Measurements from ENCODE around the gene RPL41. TPM values are rescaled to one million over a fixed set of nuclear protein-coding genes. Genes with fewer than 3 reads are reported as not detected.
A peak's percentile ranks its signal among the peaks of the same experiment; 100 is the strongest.

The RPL41 gene
- total and polyA plus RNA-seq, 9 of the 15 experiments (the other 6 are each of a cell fraction or from before 2014, with no cell fraction given) = 3,403 to 11,276 (median 5,604) TPM

GRCh38 chr12:56104815-56105608 is 11.4 kb upstream of the RPL41 start:
- ChIA-PET CTCF (ENCODE audit: low intra/inter-chr PET ratio) (interaction anchor here (0.7 kb wide), 1 partner anchor 21 kb away, joined by 3 read pairs; no protein-coding TSS in a partner anchor), POLR2A (interaction anchor here (0.8 to 7.8 kb wide), 11 partner anchors 8 to 621 kb away, joined by 3 to 125 read pairs (median 5); partner anchors contain the start of genes ESYT1, RPL41 and ZC3H10)
- peak overlapping the region; percentile 77 for H2AFZ ChIP-seq (ENCODE audit: low read depth, low read length)
- H3K4me2 ChIP-seq (ENCODE audit: insufficient read depth, low read length) = peak overlapping the region; percentile 99
- peaks cover 11 to 25% of the 10 kb centered on the region in 2 experiments; a peak in 4 of 5 replicates for H3K4me1 ChIP-seq (replicated peaks in 1 of 2; ENCODE audit: control insufficient read depth in 2 of 2, insufficient read depth in 2 of 2, low read length in 2 of 2)
- intact Hi-C loops (cut with micrococcal nuclease) (loop anchor here (2.0 kb wide), 1 partner anchor 22 kb away; no protein-coding TSS in a partner anchor), in situ Hi-C loops (cut with MboI) (no loop called here)
- peaks cover 10% of the 10 kb centered on the region for H4K20me1 ChIP-seq (replicated peaks; ENCODE audit: control insufficient read depth, insufficient read depth, low read length)
- H3K27me3 ChIP-seq (ENCODE audit: control insufficient read depth in 2 of 2, insufficient read depth in 2 of 2, low read length in 2 of 2) = no peaks in the 10 kb centered on the region
- peak overlapping the region; percentile 98 to 99 for H3K9ac ChIP-seq (ENCODE audit: insufficient read depth in 1 of 2, low read depth in 2 of 2, low read length in 2 of 2)
- no peaks in the 10 kb centered on the region for H3K9me1 ChIP-seq (ENCODE audit: control insufficient read depth, insufficient read depth, low read length)
- under 1% methylated on average over 40 of the region's 40 CpGs for WGBS (ENCODE audit: insufficient coverage, low coverage, missing lambda C conversion rate)
- peak; percentile 57 for ATAC-seq
- peaks cover 47% of the 10 kb centered on the region for H3K79me2 ChIP-seq (ENCODE audit: control insufficient read depth, insufficient read depth, low read length)
- peak overlapping the region; percentile 99 for H3K27ac ChIP-seq (ENCODE audit: extremely low read depth, low read depth, low read length)
- no TSS peak for BruUV-seq (replicated peaks)
- peak; percentile 57 to 72 (median 70) for DNase-seq (ENCODE audit: extremely low read depth in 1 of 4, low spot score in 3 of 4)
- peaks cover 49% of the 10 kb centered on the region for H3K36me3 ChIP-seq (ENCODE audit: control insufficient read depth, insufficient read depth, low read length)
- H3K9me3 ChIP-seq (replicated peaks; ENCODE audit: control insufficient read depth, insufficient read depth, low read depth, low read length) = 0 out of 2 replicates have a peak, but pooled peaks cover 5% of the 10 kb centered on the region
- peak overlapping the region; percentile 97 for H3K4me3 ChIP-seq
- peak; percentile 26 for FAIRE-seq
- TF ChIP-seq LEF1 (IDR thresholded peaks at IDR 0.05) = no peak
- TF ChIP-seq TAF1 (IDR thresholded peaks at IDR 0.05; ENCODE audit: control insufficient read depth, extremely low read depth, insufficient read depth, low read length, severe bottlenecking) = no peak
- no peak for TF ChIP-seq EZH2 (IDR thresholded peaks at IDR 0.05; ENCODE audit: borderline replicate concordance, low read depth, low read length)
- no peak for TF ChIP-seq BRD4 (IDR thresholded peaks at IDR 0.05)
- peak; percentile 16 for TF ChIP-seq BRD9 (IDR thresholded peaks at IDR 0.05; ENCODE audit: low read depth, partially characterized antibody)
- TF ChIP-seq TRIM28 (IDR thresholded peaks at IDR 0.05) = no peak
- TF ChIP-seq SLC30A9 (CRISPR knock-in tag; IDR thresholded peaks at IDR 0.05) = no peak
- peak; percentile 51; the same call in 1 of the 2 replicates for TF ChIP-seq USF2 (CRISPR knock-in tag; IDR thresholded peaks at IDR 0.05)
- TF ChIP-seq CTCF (IDR thresholded peaks at IDR 0.05 in 2 of 3, conservative IDR thresholded peaks at IDR 0.05 in 1 of 3; ENCODE audit: insufficient read depth in 2 of 3, low read depth in 1 of 3, low read length in 3 of 3) = peak; percentile 19 to 28 (median 24); a peak in 1 of 6 replicates
- TF ChIP-seq HDAC1 (IDR thresholded peaks at IDR 0.05) = peak in 1 of 2 experiments; percentile 77; a peak in 2 of 4 replicates
- TF ChIP-seq EP300 (IDR thresholded peaks at IDR 0.05; ENCODE audit: low read length) = no peak
- no peak for TF ChIP-seq RBM14 (IDR thresholded peaks at IDR 0.05; ENCODE audit: borderline replicate concordance, insufficient read depth, low read depth, low read length)
- TF ChIP-seq ETS1 (conservative IDR thresholded peaks at IDR 0.05; ENCODE audit: control insufficient read depth, low read depth, low read length) = peak; percentile 56; the same call in 1 of the 2 replicates
- no peak for TF ChIP-seq EHMT2 (IDR thresholded peaks at IDR 0.05)
- TF ChIP-seq ZNF75A (CRISPR knock-in tag; IDR thresholded peaks at IDR 0.05) = 0 out of 2 replicates have a peak, but pooled peaks have one; percentile 3
- no peak for TF ChIP-seq ZBTB1 (CRISPR knock-in tag; IDR thresholded peaks at IDR 0.05; ENCODE audit: borderline replicate concordance, low read depth)

Measured in K562 (cell line).